HFF-Myc (cell line): Measurements from ENCODE around the gene TRDN.

Source experiments
- DNase-seq: peaks from one replicate; pipeline ENCODE4 v3.0.0-alpha.2; 2011; ENCODE audit warnings: low read depth; ENCODE audit errors: extremely low read depth
- H3K4me3 ChIP-seq: replicated peaks from 2 replicates; pipeline ENCODE4 v1.5.1; 2011; ENCODE audit warnings: low read depth, mild to moderate bottlenecking, control low read depth, low read length
- CTCF ChIP-seq: IDR thresholded peaks from 2 replicates; pipeline ENCODE4 v1.5.1; 2012; ENCODE audit warnings: mild to moderate bottlenecking, low read depth, low read length, control low read depth; ENCODE audit errors: missing control alignments

TRDN gene

GRCh38 chr6:123636782-123637181 lies at the start of gene TRDN:
TSS of gene TRDN (minus strand) at chr6:123636950. CDS start at chr6:123636775, 175 bp downstream.
- H3K4me3 ChIP-seq: no peak within 1 kb of the TSS
- TF ChIP-seq CTCF: no peak
- DNase-seq: no peak

GRCh38 chr6:123681957-123682462 lies 45.3 kb upstream of the TRDN start:
- no peak overlapping the region for H3K4me3 ChIP-seq
- no peak for DNase-seq
- TF ChIP-seq CTCF: no peak

GRCh38 chr6:123677897-123678296 lies 41.1 kb upstream of the TRDN start:
- no peak for DNase-seq
- no peak overlapping the region for H3K4me3 ChIP-seq
- no peak for TF ChIP-seq CTCF

- TF ChIP-seq CTCF: no peak
- no peak for DNase-seq
- H3K4me3 ChIP-seq: no peak overlapping the region
These were observed 40.0 kb upstream of the TRDN start for GRCh38 chr6:123676793-123677192.

- no peak overlapping the region for H3K4me3 ChIP-seq
- DNase-seq: no peak
- no peak for TF ChIP-seq CTCF
These were observed 32.3 kb upstream of the TRDN start for GRCh38 chr6:123668965-123669591.

- no peak for DNase-seq
- no peak for TF ChIP-seq CTCF
- H3K4me3 ChIP-seq: no peak overlapping the region
These were observed 31.3 kb upstream of the TRDN start for GRCh38 chr6:123668063-123668462.

- no peak for TF ChIP-seq CTCF
- no peak for DNase-seq
- no peak overlapping the region for H3K4me3 ChIP-seq
These were observed 26.7 kb upstream of the TRDN start for GRCh38 chr6:123663436-123663835.
